ENCODE data around the gene LAP3.

Gene LAP3

DNA sequence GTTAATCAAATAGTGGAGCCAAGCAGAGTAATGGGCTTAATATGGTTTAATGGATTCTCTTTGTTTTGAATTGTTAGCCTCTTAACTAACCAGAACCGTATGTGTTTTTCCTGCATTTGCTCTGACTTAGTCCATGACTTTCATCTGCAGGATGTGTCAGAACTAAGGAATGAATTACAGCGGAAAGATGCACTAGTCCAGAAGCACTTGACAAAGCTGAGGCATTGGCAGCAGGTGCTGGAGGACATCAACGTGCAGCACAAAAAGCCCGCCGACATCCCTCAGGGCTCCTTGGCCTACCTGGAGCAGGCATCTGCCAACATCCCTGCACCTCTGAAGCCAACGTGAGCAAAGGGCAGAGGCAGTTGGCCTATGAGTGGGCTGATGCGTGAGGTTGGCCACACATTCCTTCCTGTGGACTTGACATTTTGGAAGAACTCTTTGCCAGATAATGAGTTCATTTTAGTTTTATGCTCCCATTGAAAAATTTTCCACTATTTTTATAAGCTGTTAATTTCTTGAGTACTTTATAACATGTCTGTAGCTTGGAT lies 46.5 kb downstream of the LAP3 start:
- Mint-ChIP-seq H3K4me3 (no peak overlapping the region), H3K36me3 (peaks cover 9% of the 10 kb centered on the region), H3K27ac (peak overlapping the region; percentile 67), H3K4me1 (ENCODE audit: low read depth) (peaks cover 29% of the 10 kb centered on the region), H3K9me3 (ENCODE audit: low read depth) (no peaks in the 10 kb centered on the region), H3K27me3 (no peaks in the 10 kb centered on the region)

- H3K4me1 Mint-ChIP-seq (ENCODE audit: low read depth): peaks cover 24% of the 10 kb centered on the region
- no peaks in the 10 kb centered on the region for H3K27me3 Mint-ChIP-seq
- H3K27ac Mint-ChIP-seq: no peak overlapping the region
- no peaks in the 10 kb centered on the region for H3K9me3 Mint-ChIP-seq (ENCODE audit: low read depth)
- no peak overlapping the region for H3K4me3 Mint-ChIP-seq
- H3K36me3 Mint-ChIP-seq: peaks cover 6% of the 10 kb centered on the region
Observed at GRCh38 chr4:17624821-17625220, 47.8 kb downstream of the LAP3 start.

- Mint-ChIP-seq H3K4me1 (ENCODE audit: low read depth) (peaks cover 12% of the 10 kb centered on the region), H3K4me3 (no peak overlapping the region), H3K27ac (no peak overlapping the region), H3K9me3 (ENCODE audit: low read depth) (no peaks in the 10 kb centered on the region), H3K27me3 (no peaks in the 10 kb centered on the region), H3K36me3 (peaks cover 5% of the 10 kb centered on the region)
Observed at GRCh38 chr4:17630228-17630627, 53.2 kb downstream of the LAP3 start.

GRCh38 chr4:17633600-17633999 lies 56.6 kb downstream of the LAP3 start:
- H3K36me3 Mint-ChIP-seq: peaks cover 5% of the 10 kb centered on the region
- H3K27ac Mint-ChIP-seq: no peak overlapping the region
- no peaks in the 10 kb centered on the region for H3K27me3 Mint-ChIP-seq
- H3K4me3 Mint-ChIP-seq: no peak overlapping the region
- H3K4me1 Mint-ChIP-seq (ENCODE audit: low read depth): peaks cover 8% of the 10 kb centered on the region
- H3K9me3 Mint-ChIP-seq (ENCODE audit: low read depth): no peaks in the 10 kb centered on the region

- no peak overlapping the region for H3K27ac Mint-ChIP-seq
- H3K9me3 Mint-ChIP-seq (ENCODE audit: low read depth): no peaks in the 10 kb centered on the region
- peaks cover 3% of the 10 kb centered on the region for H3K36me3 Mint-ChIP-seq
- H3K4me1 Mint-ChIP-seq (ENCODE audit: low read depth): no peaks in the 10 kb centered on the region
- no peaks in the 10 kb centered on the region for H3K27me3 Mint-ChIP-seq
- no peak overlapping the region for H3K4me3 Mint-ChIP-seq
Observed at GRCh38 chr4:17635056-17635455, 58.1 kb downstream of the LAP3 start.

DNA sequence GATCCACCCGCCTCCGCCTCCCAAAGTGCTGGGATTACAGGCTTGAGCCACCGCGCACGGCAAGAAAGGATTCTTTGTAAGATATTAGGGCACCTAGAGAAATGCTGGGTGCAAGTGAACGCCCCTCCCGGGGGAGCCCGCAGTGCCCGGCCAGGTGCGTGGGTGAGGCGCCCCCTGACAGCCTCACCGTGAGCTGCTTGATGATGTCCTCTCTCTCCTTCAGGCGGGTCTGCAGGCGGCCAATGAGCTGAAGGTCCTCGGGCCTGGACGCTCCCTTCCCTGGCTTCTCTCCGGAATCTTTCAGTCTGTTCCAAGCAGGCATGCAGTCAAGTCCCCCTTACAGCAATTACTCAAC lies 59.3 kb downstream of the LAP3 start:
- no peak overlapping the region for H3K27ac Mint-ChIP-seq
- no peaks in the 10 kb centered on the region for H3K9me3 Mint-ChIP-seq (ENCODE audit: low read depth)
- H3K4me3 Mint-ChIP-seq: no peak overlapping the region
- no peaks in the 10 kb centered on the region for H3K4me1 Mint-ChIP-seq (ENCODE audit: low read depth)
- H3K36me3 Mint-ChIP-seq: peaks cover 3% of the 10 kb centered on the region
- H3K27me3 Mint-ChIP-seq: no peaks in the 10 kb centered on the region

DNA sequence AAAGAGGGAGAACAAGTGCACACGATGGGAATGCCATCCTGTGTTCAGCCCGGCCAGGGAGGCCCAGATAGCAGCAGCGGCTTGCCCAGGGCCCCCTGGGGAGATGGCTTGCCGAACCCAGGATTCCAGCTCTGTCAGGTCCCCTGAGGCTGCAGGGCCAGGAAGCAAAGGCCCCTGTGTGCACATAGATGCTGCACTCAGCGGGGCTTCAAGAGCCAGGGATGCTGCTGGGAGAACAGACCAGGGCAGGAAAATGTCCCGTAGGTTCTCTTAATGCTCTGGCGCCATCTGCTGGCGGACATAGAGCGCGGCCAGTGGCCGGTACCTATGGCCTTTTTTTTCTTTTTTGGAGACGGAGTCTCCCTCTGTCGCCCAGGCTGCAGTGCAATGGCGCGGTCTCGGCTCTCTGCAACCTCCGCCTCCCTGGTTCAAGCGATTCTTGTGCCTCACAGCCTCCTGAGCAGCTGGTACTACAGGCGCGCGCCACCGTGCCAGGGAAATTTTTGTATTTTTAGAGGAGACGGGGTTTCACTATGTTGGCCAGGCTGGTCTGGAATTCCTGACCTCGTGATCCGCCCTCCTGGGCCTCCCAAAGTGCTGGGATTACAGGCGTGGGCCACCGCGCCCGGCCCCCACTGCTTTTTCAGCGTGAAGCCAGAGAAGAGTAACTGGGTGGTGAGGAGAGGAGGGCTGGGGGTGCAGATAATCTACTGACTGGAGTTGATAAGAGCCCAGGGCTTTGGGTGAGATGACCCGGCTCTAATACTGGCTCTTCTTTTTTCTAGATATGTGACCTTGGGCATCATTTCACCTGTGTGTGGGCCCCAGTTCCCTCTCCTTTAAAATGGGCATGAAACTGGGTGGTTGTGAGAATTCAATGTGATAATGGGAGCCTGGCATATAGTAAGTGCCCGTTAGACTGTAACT lies 60.0 kb downstream of the LAP3 start:
- H3K27ac Mint-ChIP-seq: no peak overlapping the region
- H3K4me1 Mint-ChIP-seq (ENCODE audit: low read depth): no peaks in the 10 kb centered on the region
- peaks cover 3% of the 10 kb centered on the region for H3K36me3 Mint-ChIP-seq
- H3K4me3 Mint-ChIP-seq: no peak overlapping the region
- no peaks in the 10 kb centered on the region for H3K27me3 Mint-ChIP-seq
- no peaks in the 10 kb centered on the region for H3K9me3 Mint-ChIP-seq (ENCODE audit: low read depth)

GRCh38 chr4:17639136-17639535 lies 62.1 kb downstream of the LAP3 start:
- Mint-ChIP-seq H3K4me3 (no peak overlapping the region), H3K4me1 (ENCODE audit: low read depth) (no peaks in the 10 kb centered on the region), H3K27me3 (no peaks in the 10 kb centered on the region), H3K9me3 (ENCODE audit: low read depth) (no peaks in the 10 kb centered on the region), H3K36me3 (peaks cover 6% of the 10 kb centered on the region), H3K27ac (no peak overlapping the region)

- H3K4me3 Mint-ChIP-seq: no peak overlapping the region
- H3K9me3 Mint-ChIP-seq (ENCODE audit: low read depth): no peaks in the 10 kb centered on the region
- no peaks in the 10 kb centered on the region for H3K4me1 Mint-ChIP-seq (ENCODE audit: low read depth)
- no peaks in the 10 kb centered on the region for H3K27me3 Mint-ChIP-seq
- H3K36me3 Mint-ChIP-seq: peaks cover 3% of the 10 kb centered on the region
- no peak overlapping the region for H3K27ac Mint-ChIP-seq
Observed at GRCh38 chr4:17642398-17642783, 65.4 kb downstream of the LAP3 start.

DNA sequence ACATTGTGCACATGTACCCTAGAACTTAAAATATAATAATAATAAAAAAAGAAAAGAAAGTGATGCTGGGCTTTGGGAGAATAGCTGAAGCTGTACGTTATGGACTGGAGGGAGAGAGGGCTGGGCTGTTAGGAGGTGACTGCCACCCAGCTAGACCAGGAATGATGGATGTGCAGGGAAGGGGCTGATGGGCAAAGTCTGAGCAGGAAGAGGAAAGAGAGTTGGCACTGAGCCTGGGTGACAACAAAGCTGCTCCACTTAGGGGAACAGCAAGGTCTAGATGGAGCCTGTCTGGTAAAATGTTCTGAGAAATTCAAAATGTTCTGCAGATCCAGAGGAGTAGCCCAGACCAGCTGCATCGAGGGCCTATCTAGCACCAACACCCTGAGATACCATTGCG lies 69.7 kb downstream of the LAP3 start:
- Mint-ChIP-seq H3K36me3 (peaks cover 3% of the 10 kb centered on the region), H3K4me1 (ENCODE audit: low read depth) (peaks cover 19% of the 10 kb centered on the region), H3K4me3 (no peak overlapping the region), H3K27me3 (no peaks in the 10 kb centered on the region), H3K27ac (no peak overlapping the region), H3K9me3 (ENCODE audit: low read depth) (no peaks in the 10 kb centered on the region)

- H3K9me3 Mint-ChIP-seq (ENCODE audit: low read depth): no peaks in the 10 kb centered on the region
- no peaks in the 10 kb centered on the region for H3K27me3 Mint-ChIP-seq
- no peak overlapping the region for H3K4me3 Mint-ChIP-seq
- H3K36me3 Mint-ChIP-seq: peaks cover 3% of the 10 kb centered on the region
- H3K4me1 Mint-ChIP-seq (ENCODE audit: low read depth): peaks cover 21% of the 10 kb centered on the region
- H3K27ac Mint-ChIP-seq: no peak overlapping the region
Observed at GRCh38 chr4:17647176-17647806, 70.3 kb downstream of the LAP3 start.

- no peak overlapping the region for H3K4me3 Mint-ChIP-seq
- H3K27ac Mint-ChIP-seq: no peak overlapping the region
- peaks cover 24% of the 10 kb centered on the region for H3K4me1 Mint-ChIP-seq (ENCODE audit: low read depth)
- no peaks in the 10 kb centered on the region for H3K27me3 Mint-ChIP-seq
- no peaks in the 10 kb centered on the region for H3K9me3 Mint-ChIP-seq (ENCODE audit: low read depth)
- no peaks in the 10 kb centered on the region for H3K36me3 Mint-ChIP-seq
Observed at GRCh38 chr4:17647927-17648326, 70.9 kb downstream of the LAP3 start.

- Mint-ChIP-seq H3K27ac (no peak overlapping the region), H3K36me3 (no peaks in the 10 kb centered on the region), H3K9me3 (ENCODE audit: low read depth) (no peaks in the 10 kb centered on the region), H3K4me1 (ENCODE audit: low read depth) (peaks cover 25% of the 10 kb centered on the region), H3K27me3 (no peaks in the 10 kb centered on the region), H3K4me3 (no peak overlapping the region)
Observed at GRCh38 chr4:17650406-17650805, 73.4 kb downstream of the LAP3 start.

DNA sequence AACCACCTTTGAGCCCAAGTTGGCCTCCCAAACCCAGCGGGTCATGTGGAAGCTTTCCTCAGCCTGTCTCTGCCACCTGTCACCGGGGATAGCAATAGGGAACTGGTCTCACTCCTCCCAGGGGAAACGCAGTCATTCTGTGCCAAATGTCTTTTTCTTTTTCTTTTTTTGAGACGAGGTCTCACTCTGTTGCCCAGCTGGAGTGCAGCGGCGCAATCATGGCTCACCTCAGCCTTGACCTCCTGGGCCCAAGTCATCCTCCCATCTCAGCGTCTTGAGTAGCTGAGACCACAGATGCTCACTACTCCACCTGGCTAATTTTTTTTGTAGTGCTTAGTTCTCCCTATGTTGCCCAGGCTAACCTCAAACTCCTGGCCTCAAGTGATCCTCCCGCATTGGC lies 77.7 kb downstream of the LAP3 start:
- Mint-ChIP-seq H3K4me1 (ENCODE audit: low read depth) (peaks cover 28% of the 10 kb centered on the region), H3K9me3 (ENCODE audit: low read depth) (no peaks in the 10 kb centered on the region), H3K4me3 (no peak overlapping the region)

DNA sequence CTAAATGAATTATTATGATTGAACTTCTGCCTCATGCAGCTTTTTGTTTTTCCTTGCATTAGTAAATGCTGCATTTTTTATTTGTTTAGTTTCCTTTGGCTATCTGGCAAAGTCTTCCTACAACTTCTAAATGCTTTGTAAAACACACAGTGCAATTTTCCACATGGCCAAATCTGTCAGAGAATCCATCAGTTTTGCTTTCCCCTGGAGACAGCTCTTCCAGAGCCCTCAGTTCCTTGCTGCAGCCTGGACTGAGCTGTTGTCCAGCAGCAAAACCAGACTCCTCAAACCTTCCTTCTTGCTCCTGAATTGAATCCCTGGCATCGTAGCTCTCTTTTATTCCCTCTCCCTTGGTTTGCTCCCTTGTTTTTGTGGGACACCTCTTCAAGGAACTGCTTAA lies 80.1 kb downstream of the LAP3 start:
- H3K4me1 Mint-ChIP-seq (ENCODE audit: low read depth): peaks cover 10% of the 10 kb centered on the region
- H3K4me3 Mint-ChIP-seq: no peak overlapping the region
- H3K27ac Mint-ChIP-seq: no peak overlapping the region
- no peaks in the 10 kb centered on the region for H3K36me3 Mint-ChIP-seq
- no peaks in the 10 kb centered on the region for H3K9me3 Mint-ChIP-seq (ENCODE audit: low read depth)
- no peaks in the 10 kb centered on the region for H3K27me3 Mint-ChIP-seq

More for the DNA sequence above, 77.7 kb downstream of the LAP3 start:
- no peaks in the 10 kb centered on the region for H3K36me3 Mint-ChIP-seq
- H3K27me3 Mint-ChIP-seq: no peaks in the 10 kb centered on the region
- no peak overlapping the region for H3K27ac Mint-ChIP-seq
